H1 (cell line): ENCODE results near the gene DIP2C. TPM values are rescaled to one million over a fixed set of nuclear protein-coding genes. Genes with fewer than 3 reads are reported as not detected.

Experiments
- CTCF ChIA-PET: fragments of 300-600 bp; sonication (Branson Sonifier 250); formaldehyde crosslinking; loops from one replicate; lab custom pipeline; 2021; ENCODE audit not compliant: partially characterized antibody; lab: Charles Lee
- POLR2A ChIA-PET: fragments of 300-600 bp; sonication (Branson Sonifier 250); formaldehyde crosslinking; loops from one replicate; lab custom pipeline; 2021; ENCODE audit warnings: inconsistent platforms; ENCODE audit not compliant: partially characterized antibody; lab: Charles Lee
- DNase-seq, 2 experiments: peaks; one replicate each; pipeline versions ENCODE4 v3.0.0 to v3.0.0-alpha.2; 2010 to 2022; ENCODE audit warnings: low spot score in 2 of 2, low read depth in 1 of 2, mixed read lengths in 1 of 2
- FAIRE-seq: peaks from 2 replicates; lab custom pipeline; 2011; peaks lifted over from hg19 to GRCh38; lab: Jason Lieb, UNC
- H2AFZ ChIP-seq: 2 replicates; pipeline ENCODE4 v1.8.1; 2012; ENCODE audit warnings: low read length, inconsistent platforms
- H2AK5ac ChIP-seq: 2 replicates; pipeline ENCODE4 v1.6.1; 2013; ENCODE audit warnings: low read depth, low read length
- H2BK120ac ChIP-seq: replicated peaks from 2 replicates; pipeline ENCODE3; 2013; ENCODE audit warnings: low read depth, low read length, inconsistent platforms
- H2BK12ac ChIP-seq: 2 replicates; pipeline ENCODE4 v1.6.1; 2013; ENCODE audit warnings: low read depth, low read length
- H2BK15ac ChIP-seq: 2 replicates; pipeline ENCODE4 v1.6.1; 2013; ENCODE audit warnings: low read length
- H2BK20ac ChIP-seq: 2 replicates; pipeline ENCODE4 v1.6.1; 2013; ENCODE audit warnings: low read length
- H2BK5ac ChIP-seq: 2 replicates; pipeline ENCODE4 v1.6.1; 2013; ENCODE audit warnings: low read depth, low read length
- H3K14ac ChIP-seq: 2 replicates; pipeline ENCODE4 v1.6.1; 2013; ENCODE audit warnings: inconsistent platforms; ENCODE audit not compliant: insufficient read length
- H3K18ac ChIP-seq: 2 replicates; pipeline ENCODE4 v1.6.1; 2013; ENCODE audit warnings: low read length; ENCODE audit errors: extremely low read depth
- H3K23ac ChIP-seq: 2 replicates; pipeline ENCODE4 v1.6.1; 2013; ENCODE audit warnings: inconsistent platforms; ENCODE audit not compliant: insufficient read length
- H3K23me2 ChIP-seq: 2 replicates; pipeline ENCODE4 v1.6.1; 2013; ENCODE audit warnings: low read depth, low read length
- H3K27ac ChIP-seq: 2 replicates; pipeline ENCODE4 v1.6.1; 2011; ENCODE audit warnings: low read depth, low read length, inconsistent platforms
- H3K27me3 ChIP-seq, 4 experiments: replicated peaks in 1 of 4; 1 replicate in 1 of 4; 2 replicates in 3 of 4; pipeline versions ENCODE4 v1.6.1 to v1.8.1; 2011 to 2013; ENCODE audit warnings: low read length in 3 of 4, mild to moderate bottlenecking in 3 of 4, inconsistent platforms in 2 of 4, mixed read lengths in 2 of 4, moderate library complexity in 1 of 4; ENCODE audit not compliant: control insufficient read depth in 3 of 4, insufficient read depth in 3 of 4; ENCODE audit errors: extremely low read depth in 1 of 4
- H3K36me3 ChIP-seq, 4 experiments: 2 replicates each; pipeline versions ENCODE4 v1.6.1 to v1.8.1; 2011 to 2013; ENCODE audit warnings: mild to moderate bottlenecking in 4 of 4, low read length in 3 of 4, moderate library complexity in 2 of 4, control low read depth in 1 of 4, inconsistent platforms in 1 of 4; ENCODE audit not compliant: insufficient read depth in 4 of 4, control insufficient read depth in 2 of 4
- H3K4ac ChIP-seq: replicated peaks from 2 replicates; pipeline ENCODE3; 2013; ENCODE audit warnings: low read length, low read depth, mixed read lengths, inconsistent platforms; ENCODE audit not compliant: insufficient read length
- H3K4me1 ChIP-seq, 4 experiments: replicated peaks in 1 of 4; 1 replicate in 1 of 4; 2 replicates in 3 of 4; pipeline versions ENCODE4 v1.6.1 to v1.8.1; 2011 to 2013; ENCODE audit warnings: low read length in 3 of 4, inconsistent platforms in 2 of 4, mixed read lengths in 1 of 4; ENCODE audit not compliant: insufficient read depth in 4 of 4, control insufficient read depth in 3 of 4
- H3K4me2 ChIP-seq, 2 experiments: 2 replicates each; pipeline versions ENCODE4 v1.6.1 to v1.8.1; 2011 to 2013; ENCODE audit warnings: low read depth in 2 of 2, low read length in 2 of 2, control low read depth in 1 of 2, inconsistent platforms in 1 of 2, mild to moderate bottlenecking in 1 of 2; ENCODE audit not compliant: insufficient read depth in 1 of 2
- H3K4me3 ChIP-seq, 4 experiments: fragments of 200-600, 300-600 bp in 1 of 4; sonication (generic), shearing (Covaris generic), sonication (Bioruptor Twin) in 1 of 4; 2 replicates each; pipeline versions ENCODE4 v1.5.1 to v1.8.1; 2011 to 2016; ENCODE audit warnings: low read length in 4 of 4, low read depth in 3 of 4, control low read depth in 2 of 4, inconsistent platforms in 2 of 4, mild to moderate bottlenecking in 2 of 4, mixed read lengths in 1 of 4, moderate library complexity in 1 of 4; ENCODE audit not compliant: insufficient read depth in 2 of 4; ENCODE audit errors: extremely low read depth in 1 of 4
- H3K56ac ChIP-seq: replicated peaks from 2 replicates; pipeline ENCODE3; 2013; ENCODE audit warnings: low read depth, mild to moderate bottlenecking, mixed read lengths, low read length, inconsistent platforms; ENCODE audit not compliant: insufficient read length
- H3K79me1 ChIP-seq: 2 replicates; pipeline ENCODE4 v1.6.1; 2013; ENCODE audit warnings: low read depth, low read length, control low read depth
- H3K79me2 ChIP-seq, 2 experiments: 2 replicates each; pipeline versions ENCODE4 v1.6.1 to v1.8.1; 2012 to 2013; ENCODE audit warnings: low read length in 2 of 2, mild to moderate bottlenecking in 2 of 2, inconsistent platforms in 1 of 2; ENCODE audit not compliant: insufficient read depth in 2 of 2, control insufficient read depth in 1 of 2
- H3K9ac ChIP-seq, 4 experiments: replicated peaks in 1 of 4; 1 replicate in 1 of 4; 2 replicates in 3 of 4; pipeline versions ENCODE4 v1.6.1 to v1.8.1; 2011 to 2013; ENCODE audit warnings: low read depth in 3 of 4, low read length in 3 of 4, control low read depth in 2 of 4, mild to moderate bottlenecking in 2 of 4, moderate library complexity in 2 of 4, inconsistent platforms in 1 of 4; ENCODE audit errors: extremely low read depth in 1 of 4
- H3K9me3 ChIP-seq, 2 experiments: 2 replicates each; pipeline versions ENCODE4 v1.6.1 to v1.8.1; 2012 to 2013; ENCODE audit warnings: mild to moderate bottlenecking in 2 of 2, moderate library complexity in 2 of 2, control low read depth in 1 of 2, inconsistent platforms in 1 of 2, low read depth in 1 of 2, low read length in 1 of 2, mixed read lengths in 1 of 2; ENCODE audit not compliant: insufficient read depth in 2 of 2
- H4K20me1 ChIP-seq, 2 experiments: replicated peaks in 1 of 2; 2 replicates each; pipeline versions ENCODE3 to v1.8.1; 2011 to 2013; ENCODE audit warnings: inconsistent platforms in 2 of 2, low read length in 2 of 2, mild to moderate bottlenecking in 1 of 2; ENCODE audit not compliant: insufficient read depth in 2 of 2, control insufficient read depth in 1 of 2
- H4K5ac ChIP-seq: 2 replicates; pipeline ENCODE4 v1.6.1; 2013; ENCODE audit warnings: low read length, low read depth, mixed read lengths, inconsistent platforms; ENCODE audit not compliant: insufficient read length
- H4K8ac ChIP-seq: 2 replicates; pipeline ENCODE4 v1.8.0; 2013; ENCODE audit warnings: mild to moderate bottlenecking, moderate library complexity, low read length, inconsistent platforms; ENCODE audit not compliant: insufficient read depth; ENCODE audit errors: extremely low read depth
- H4K91ac ChIP-seq: replicated peaks from 2 replicates; pipeline ENCODE3; 2013; ENCODE audit warnings: low read length, mixed read lengths, inconsistent platforms; ENCODE audit not compliant: insufficient read length
- CTBP2 ChIP-seq: IDR thresholded peaks from 2 replicates; pipeline ENCODE4 v1.7.0; 2011; ENCODE audit warnings: borderline replicate concordance, mild to moderate bottlenecking, moderate library complexity, mixed read lengths, low read length; ENCODE audit not compliant: insufficient read depth, insufficient read length
- HDAC2 ChIP-seq, 2 experiments: fragments of 300-600 bp in 1 of 2; sonication (generic) in 1 of 2; IDR thresholded peaks; 2 replicates each; pipeline ENCODE4 v1.6.1; 2011 to 2012; ENCODE audit warnings: low read depth in 2 of 2, low read length in 2 of 2, mild to moderate bottlenecking in 2 of 2, moderate library complexity in 2 of 2, borderline replicate concordance in 1 of 2, inconsistent platforms in 1 of 2
- HDAC6 ChIP-seq: IDR thresholded peaks from one replicate; pipeline ENCODE4 v1.7.1; 2012; ENCODE audit warnings: low read depth, mild to moderate bottlenecking, inconsistent platforms, low read length, moderate library complexity
- NRF1 ChIP-seq: IDR thresholded peaks from 2 replicates; pipeline ENCODE4 v1.6.1; 2011; ENCODE audit warnings: mild to moderate bottlenecking, low read depth, low read length, improper control_type of control experiment
- RAD21 ChIP-seq, 2 experiments: IDR thresholded peaks in 1 of 2; conservative IDR thresholded peaks in 1 of 2; 2 replicates each; pipeline ENCODE4 v1.6.1; 2011; ENCODE audit warnings: low read depth in 2 of 2, low read length in 2 of 2, improper control_type of control experiment in 1 of 2, inconsistent platforms in 1 of 2, mild to moderate bottlenecking in 1 of 2, moderate library complexity in 1 of 2
- RFX5 ChIP-seq: IDR thresholded peaks from 2 replicates; pipeline ENCODE4 v1.6.1; 2011; ENCODE audit warnings: low read depth, low read length, improper control_type of control experiment, borderline replicate concordance
- RXRA ChIP-seq: IDR thresholded peaks from 2 replicates; pipeline ENCODE4 v1.6.1; 2011; ENCODE audit warnings: low read depth, mild to moderate bottlenecking, low read length, moderate library complexity; ENCODE audit not compliant: insufficient read depth
- TAF1 ChIP-seq: IDR thresholded peaks from 2 replicates; pipeline ENCODE4 v1.6.1; 2011; ENCODE audit warnings: mild to moderate bottlenecking, low read depth, low read length
- TEAD4 ChIP-seq: IDR thresholded peaks from 2 replicates; pipeline ENCODE4 v1.6.1; 2012; ENCODE audit warnings: low read depth, low read length, inconsistent platforms, mixed read lengths
- ZNF274 ChIP-seq: IDR thresholded peaks from 2 replicates; pipeline ENCODE4 v1.7.0; 2012; ENCODE audit warnings: low read length, borderline replicate concordance; ENCODE audit errors: extremely low read depth
- WGBS, 2 experiments: shearing (Covaris generic) in 1 of 2; methylation state at CpG; one replicate each; pipeline versions ENCODE4 v1.1.6 to v1.1.7; 2013 to 2015; ENCODE audit warnings: low lambda C conversion rate in 2 of 2, mixed read lengths in 2 of 2, inconsistent platforms in 1 of 2, low coverage in 1 of 2, missing lambda C conversion rate in 1 of 2; ENCODE audit not compliant: insufficient replicate concordance in 2 of 2, insufficient coverage in 1 of 2, insufficient read length in 1 of 2; ENCODE audit errors: extremely low coverage in 1 of 2, missing lambda C conversion rate in 1 of 2; 5-methylcytosine and 5-hydroxymethylcytosine counted together
- polyA plus RNA-seq, 7 experiments: library from polyadenylated mRNA; depleted of rRNA in 3 of 7; stranded (reverse) in 5 of 7; unstranded in 2 of 7; fragments of >200 nt in 5 of 7; fragments of 200-250 nt in 2 of 7; gene quantifications; 1 replicate in 5 of 7; 2 replicates in 1 of 7; 4 replicates in 1 of 7; pipeline versions ENCODE4 v1.2.1 to v1.2.3, GENCODE V29; 2011 to 2013; ENCODE audit warnings: missing spikeins in 2 of 7, mixed read lengths in 2 of 7
- total RNA-seq: library from RNA; stranded (reverse); fragmentation: NEBNext Ultra II Directional; extraction: Animal tissue kit (Norgen Biotek cat#: 25700); gene quantifications from 2 replicates; pipeline ENCODE4 v1.2.1, GENCODE V29; 2021
- TF ChIP-seq, protein P1 (sequence below): IDR thresholded peaks from 2 replicates; pipeline ENCODE4 v1.6.1; 2012; ENCODE audit warnings: inconsistent platforms
- TF ChIP-seq, protein P2 (sequence below): IDR thresholded peaks from 2 replicates; pipeline ENCODE4 v1.6.1; 2011; ENCODE audit warnings: low read length, improper control_type of control experiment

The DIP2C gene
- total and polyA plus RNA-seq, 2 of the 8 experiments (the other 6 are each of a cell fraction or from before 2014, with no cell fraction given): 3.8 to 9.3 TPM

- H3K79me2 ChIP-seq: no peaks in the 10 kb centered on the region
- H3K9ac ChIP-seq: no peak overlapping the region
- H3K27me3 ChIP-seq: no peaks in the 10 kb centered on the region
- no peak overlapping the region for H3K23ac ChIP-seq
- CTCF ChIA-PET: interaction anchor here (0.7 to 1.4 kb wide), 2 partner anchors 20 to 77 kb away, joined by 3 read pairs; no protein-coding TSS in a partner anchor
- H3K27ac ChIP-seq: no peak overlapping the region
- no peaks in the 10 kb centered on the region for H3K79me1 ChIP-seq
- H2AK5ac ChIP-seq: no peak overlapping the region
- no peak for TF ChIP-seq RFX5
- TF ChIP-seq TAF1: no peak
- TF ChIP-seq ZNF274: no peak
- TF ChIP-seq HDAC6: no peak
- TF ChIP-seq, protein P1, sequence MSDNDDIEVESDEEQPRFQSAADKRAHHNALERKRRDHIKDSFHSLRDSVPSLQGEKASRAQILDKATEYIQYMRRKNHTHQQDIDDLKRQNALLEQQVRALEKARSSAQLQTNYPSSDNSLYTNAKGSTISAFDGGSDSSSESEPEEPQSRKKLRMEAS: no peak
- TF ChIP-seq RAD21 (IDR thresholded peaks at IDR 0.05 in 1 of 2, conservative IDR thresholded peaks at IDR 0.05 in 1 of 2; ENCODE audit: low read depth in 2 of 2, low read length in 2 of 2): no peak
- no peak for TF ChIP-seq RXRA
- TF ChIP-seq NRF1: no peak
- TF ChIP-seq HDAC2 (IDR thresholded peaks at IDR 0.05; ENCODE audit: borderline replicate concordance in 1 of 2, low read depth in 2 of 2, low read length in 2 of 2): no peak
- no peak for TF ChIP-seq CTBP2
- TF ChIP-seq TEAD4: no peak
- TF ChIP-seq, protein P2, sequence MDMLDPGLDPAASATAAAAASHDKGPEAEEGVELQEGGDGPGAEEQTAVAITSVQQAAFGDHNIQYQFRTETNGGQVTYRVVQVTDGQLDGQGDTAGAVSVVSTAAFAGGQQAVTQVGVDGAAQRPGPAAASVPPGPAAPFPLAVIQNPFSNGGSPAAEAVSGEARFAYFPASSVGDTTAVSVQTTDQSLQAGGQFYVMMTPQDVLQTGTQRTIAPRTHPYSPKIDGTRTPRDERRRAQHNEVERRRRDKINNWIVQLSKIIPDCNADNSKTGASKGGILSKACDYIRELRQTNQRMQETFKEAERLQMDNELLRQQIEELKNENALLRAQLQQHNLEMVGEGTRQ: no peak
- 94% methylated on average over 11 of the region's 11 CpGs; no CpG with 5 or more reads in 1 of the 2 experiments for WGBS, 2 experiments
- peaks cover 0 to 7% of the 10 kb centered on the region in 2 experiments for H4K20me1 ChIP-seq
- H3K4me3 ChIP-seq: no peak overlapping the region
- H4K8ac ChIP-seq: no peak overlapping the region
- H4K91ac ChIP-seq: no peak overlapping the region
- H2BK15ac ChIP-seq: no peak overlapping the region
- no peaks in the 10 kb centered on the region for H3K9me3 ChIP-seq
- H3K23me2 ChIP-seq: peaks cover 4% of the 10 kb centered on the region; the same call in 1 of the 2 replicates
- H3K56ac ChIP-seq: no peak overlapping the region
- FAIRE-seq (no peak), DNase-seq (no peak)
- H2BK120ac ChIP-seq: no peak overlapping the region
- H3K36me3 ChIP-seq: no peaks in the 10 kb centered on the region
- H3K4ac ChIP-seq: no peak overlapping the region
- H2BK5ac ChIP-seq: no peak overlapping the region
- POLR2A ChIA-PET: no interaction called here
- no peak overlapping the region for H3K14ac ChIP-seq
- peaks cover 0 to 10% (median 3%) of the 10 kb centered on the region in 4 experiments; a peak in 6 of 7 replicates for H3K4me1 ChIP-seq
- no peak overlapping the region for H4K5ac ChIP-seq
- no peak overlapping the region for H2BK20ac ChIP-seq
- no peak overlapping the region for H2AFZ ChIP-seq
- H3K4me2 ChIP-seq: no peak overlapping the region
- H3K18ac ChIP-seq: no peak overlapping the region
- no peak overlapping the region for H2BK12ac ChIP-seq
These were observed 381.4 kb downstream of the DIP2C start for GRCh38 chr10:308101-308500.
